ENCODE measurements around the gene POMC.

Gene POMC

GRCh38 chr2:25131567-25132298, 36.6 kb downstream of the POMC start:
- Histone ChIP-seq H3K4me3 (ENCODE audit: insufficient read depth, low read length, poor library complexity, severe bottlenecking) (no peak overlapping the region), H3K4me2 (ENCODE audit: low read depth, low read length, poor library complexity, severe bottlenecking) (no peak overlapping the region), H3K9me3 (ENCODE audit: insufficient read depth, low read length) (no peaks in the 10 kb centered on the region), H3K36me3 (ENCODE audit: low read length) (no peaks in the 10 kb centered on the region), H3F3A (ENCODE audit: insufficient read depth) (no peaks in the 10 kb centered on the region), H2AFZ (ENCODE audit: low read depth, low read length, severe bottlenecking) (no peak overlapping the region), H3K27me3 (ENCODE audit: low read length) (no peaks in the 10 kb centered on the region), H3K27ac (ENCODE audit: low read depth, low read length) (no peak overlapping the region), H3K9ac (ENCODE audit: low read length) (no peak overlapping the region), H3K9me2 (replicated peaks; ENCODE audit: insufficient read depth, low read length) (no peaks in the 10 kb centered on the region), H4K20me1 (ENCODE audit: low read depth, low read length) (no peaks in the 10 kb centered on the region), H3K79me2 (ENCODE audit: insufficient read depth, low read length) (no peaks in the 10 kb centered on the region)
- TF ChIP-seq EZH2phosphoT487 (conservative IDR thresholded peaks at IDR 0.05; ENCODE audit: low read length) (no peak), CTCF (IDR thresholded peaks at IDR 0.05; ENCODE audit: insufficient read depth, low read length, poor library complexity, severe bottlenecking) (no peak)

- H3K36me3 ChIP-seq (ENCODE audit: low read length): no peaks in the 10 kb centered on the region
- no peaks in the 10 kb centered on the region for H3K27me3 ChIP-seq (ENCODE audit: low read length)
- H3K27ac ChIP-seq (ENCODE audit: low read depth, low read length): no peak overlapping the region
- no peak overlapping the region for H2AFZ ChIP-seq (ENCODE audit: low read depth, low read length, severe bottlenecking)
- H3K9me3 ChIP-seq (ENCODE audit: insufficient read depth, low read length): no peaks in the 10 kb centered on the region
- H3K79me2 ChIP-seq (ENCODE audit: insufficient read depth, low read length): no peaks in the 10 kb centered on the region
- H3K4me2 ChIP-seq (ENCODE audit: low read depth, low read length, poor library complexity, severe bottlenecking): no peak overlapping the region
- no peaks in the 10 kb centered on the region for H3F3A ChIP-seq (ENCODE audit: insufficient read depth)
- H4K20me1 ChIP-seq (ENCODE audit: low read depth, low read length): no peaks in the 10 kb centered on the region
- no peaks in the 10 kb centered on the region for H3K9me2 ChIP-seq (replicated peaks; ENCODE audit: insufficient read depth, low read length)
- TF ChIP-seq CTCF (IDR thresholded peaks at IDR 0.05; ENCODE audit: insufficient read depth, low read length, poor library complexity, severe bottlenecking): no peak
- TF ChIP-seq EZH2phosphoT487 (conservative IDR thresholded peaks at IDR 0.05; ENCODE audit: low read length): no peak
- no peak overlapping the region for H3K9ac ChIP-seq (ENCODE audit: low read length)
- H3K4me3 ChIP-seq (ENCODE audit: insufficient read depth, low read length, poor library complexity, severe bottlenecking): no peak overlapping the region
Observed at GRCh38 chr2:25131253-25131566, 37.2 kb downstream of the POMC start.

GRCh38 chr2:25129901-25130520, 38.4 kb downstream of the POMC start:
- Histone ChIP-seq H3F3A (ENCODE audit: insufficient read depth) (no peaks in the 10 kb centered on the region), H3K27me3 (ENCODE audit: low read length) (no peaks in the 10 kb centered on the region), H3K9me2 (replicated peaks; ENCODE audit: insufficient read depth, low read length) (no peaks in the 10 kb centered on the region), H3K9me3 (ENCODE audit: insufficient read depth, low read length) (no peaks in the 10 kb centered on the region), H4K20me1 (ENCODE audit: low read depth, low read length) (no peaks in the 10 kb centered on the region), H2AFZ (ENCODE audit: low read depth, low read length, severe bottlenecking) (no peak overlapping the region), H3K79me2 (ENCODE audit: insufficient read depth, low read length) (no peaks in the 10 kb centered on the region), H3K4me2 (ENCODE audit: low read depth, low read length, poor library complexity, severe bottlenecking) (no peak overlapping the region), H3K27ac (ENCODE audit: low read depth, low read length) (no peak overlapping the region), H3K4me3 (ENCODE audit: insufficient read depth, low read length, poor library complexity, severe bottlenecking) (no peak overlapping the region), H3K9ac (ENCODE audit: low read length) (no peak overlapping the region), H3K36me3 (ENCODE audit: low read length) (no peaks in the 10 kb centered on the region)
- TF ChIP-seq EZH2phosphoT487 (conservative IDR thresholded peaks at IDR 0.05; ENCODE audit: low read length): no peak
- TF ChIP-seq CTCF (IDR thresholded peaks at IDR 0.05; ENCODE audit: insufficient read depth, low read length, poor library complexity, severe bottlenecking): no peak
